Astrocyte (in vitro differentiated cells and primary cell): ENCODE data around the gene GNAQ. TPM values are rescaled to one million over a fixed set of nuclear protein-coding genes. Genes with fewer than 3 reads are reported as not detected.

Source experiments
- DNase-seq: peaks from one replicate; pipeline ENCODE4 v3.0.0-alpha.2; 2010; ENCODE audit warnings: low read depth
- FAIRE-seq: peaks from 2 replicates; lab custom pipeline; 2011; peaks lifted over from hg19 to GRCh38; lab: Jason Lieb, UNC
- H2AFZ ChIP-seq: 2 replicates; pipeline ENCODE4 v1.6.0; 2012; ENCODE audit warnings: low read depth, low read length, inconsistent platforms
- H3K27ac ChIP-seq: 2 replicates; pipeline ENCODE4 v1.5.1; 2011; ENCODE audit warnings: low read depth, low read length, inconsistent platforms
- H3K27me3 ChIP-seq: 2 replicates; pipeline ENCODE4 v1.6.0; 2011; ENCODE audit warnings: low read length, inconsistent platforms; ENCODE audit not compliant: insufficient read depth
- H3K36me3 ChIP-seq: 2 replicates; pipeline ENCODE4 v1.5.1; 2011; ENCODE audit warnings: low read length, inconsistent platforms; ENCODE audit not compliant: insufficient read depth
- H3K4me1 ChIP-seq: 2 replicates; pipeline ENCODE4 v1.5.1; 2011; ENCODE audit warnings: low read length, inconsistent platforms; ENCODE audit not compliant: insufficient read depth
- H3K4me2 ChIP-seq: 2 replicates; pipeline ENCODE4 v1.6.0; 2012; ENCODE audit warnings: low read length, inconsistent platforms
- H3K4me3 ChIP-seq: 2 replicates; pipeline ENCODE4 v1.5.1; 2011; ENCODE audit warnings: low read depth, mild to moderate bottlenecking, low read length, inconsistent platforms; ENCODE audit not compliant: insufficient read depth
- H3K79me2 ChIP-seq: 2 replicates; pipeline ENCODE4 v1.6.0; 2012; ENCODE audit warnings: mild to moderate bottlenecking, low read length, inconsistent platforms; ENCODE audit not compliant: insufficient read depth
- H3K9ac ChIP-seq: 2 replicates; pipeline ENCODE4 v1.6.0; 2012; ENCODE audit warnings: mild to moderate bottlenecking, low read length, inconsistent platforms
- H3K9me3 ChIP-seq: 2 replicates; pipeline ENCODE4 v1.5.1; 2012; ENCODE audit warnings: low read depth, mild to moderate bottlenecking, low read length, inconsistent platforms; ENCODE audit not compliant: insufficient read depth
- H4K20me1 ChIP-seq: 2 replicates; pipeline ENCODE4 v1.6.0; 2012; ENCODE audit warnings: low read length, inconsistent platforms; ENCODE audit not compliant: insufficient read depth
- H3K27ac Mint-ChIP-seq: one replicate; pipeline ENCODE4 v1.8.0; 2021; ENCODE audit warnings: mild to moderate bottlenecking, mixed read lengths; ENCODE audit not compliant: unreplicated experiment
- H3K27me3 Mint-ChIP-seq: one replicate; pipeline ENCODE4 v1.8.0; 2021; ENCODE audit warnings: low read depth, mixed read lengths; ENCODE audit not compliant: unreplicated experiment
- H3K36me3 Mint-ChIP-seq: one replicate; pipeline ENCODE4 v1.8.0; 2021; ENCODE audit warnings: low read depth, mixed read lengths; ENCODE audit not compliant: unreplicated experiment
- H3K4me1 Mint-ChIP-seq: one replicate; pipeline ENCODE4 v1.8.0; 2021; ENCODE audit warnings: low read depth, mixed read lengths; ENCODE audit not compliant: unreplicated experiment
- H3K4me3 Mint-ChIP-seq: one replicate; pipeline ENCODE4 v1.8.0; 2021; ENCODE audit warnings: mild to moderate bottlenecking, moderate library complexity, mixed read lengths; ENCODE audit not compliant: unreplicated experiment
- H3K9me3 Mint-ChIP-seq: one replicate; pipeline ENCODE4 v1.8.0; 2021; ENCODE audit warnings: mild to moderate bottlenecking, mixed read lengths; ENCODE audit not compliant: unreplicated experiment
- EZH2 ChIP-seq: IDR thresholded peaks from 2 replicates; pipeline ENCODE4 v1.6.1; 2012; ENCODE audit warnings: mild to moderate bottlenecking, low read length, inconsistent platforms; ENCODE audit not compliant: insufficient read depth
- total RNA-seq: library from RNA; stranded (reverse); gene quantifications from 2 replicates; pipeline ENCODE4 v1.2.1, GENCODE V29; 2021
- TF ChIP-seq, protein P1 (sequence below): IDR thresholded peaks from 2 replicates; pipeline ENCODE4 v1.5.1; 2011; ENCODE audit warnings: low read depth, mild to moderate bottlenecking, inconsistent platforms, low read length, moderate library complexity; ENCODE audit not compliant: insufficient read depth

Gene GNAQ
- total RNA-seq, 1 donor from 2014 or later: 74.9 TPM

DNA sequence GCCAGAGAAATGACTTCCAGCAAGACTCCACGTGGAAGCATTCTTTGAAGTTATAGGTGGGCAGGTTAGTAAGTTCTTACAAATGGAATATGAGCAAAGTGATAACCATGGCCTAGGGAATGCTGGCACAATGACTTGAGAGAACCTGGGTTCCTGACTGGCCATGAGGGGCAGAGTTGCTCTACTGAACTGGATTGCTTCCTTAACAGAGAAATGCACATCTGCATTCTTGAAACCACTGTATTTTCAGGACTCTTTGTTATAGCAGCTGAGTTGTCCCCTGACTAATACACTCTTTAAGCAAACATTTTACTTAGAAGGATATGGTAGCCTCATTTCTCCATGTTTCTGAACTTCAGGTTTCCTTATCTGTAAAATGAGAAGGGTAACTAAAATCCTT lies 275.2 kb downstream of the GNAQ start:
- Histone ChIP-seq H4K20me1 (no peaks in the 10 kb centered on the region), H3K27me3 (no peaks in the 10 kb centered on the region), H3K9ac (no peak overlapping the region), H2AFZ (no peak overlapping the region), H3K4me2 (no peak overlapping the region), H3K79me2 (no peaks in the 10 kb centered on the region), H3K4me3 (no peak overlapping the region), H3K36me3 (no peaks in the 10 kb centered on the region), H3K27ac (no peak overlapping the region), H3K9me3 (peaks cover 5% of the 10 kb centered on the region), H3K4me1 (peaks cover 12% of the 10 kb centered on the region)
- FAIRE-seq: no peak
- Mint-ChIP-seq H3K27me3 (no peaks in the 10 kb centered on the region), H3K4me1 (peaks cover 14% of the 10 kb centered on the region), H3K36me3 (peaks cover 18% of the 10 kb centered on the region), H3K27ac (no peak overlapping the region), H3K4me3 (no peak overlapping the region), H3K9me3 (peaks cover 4% of the 10 kb centered on the region)
- no peak for DNase-seq
- no peak for TF ChIP-seq EZH2
- TF ChIP-seq, protein P1, sequence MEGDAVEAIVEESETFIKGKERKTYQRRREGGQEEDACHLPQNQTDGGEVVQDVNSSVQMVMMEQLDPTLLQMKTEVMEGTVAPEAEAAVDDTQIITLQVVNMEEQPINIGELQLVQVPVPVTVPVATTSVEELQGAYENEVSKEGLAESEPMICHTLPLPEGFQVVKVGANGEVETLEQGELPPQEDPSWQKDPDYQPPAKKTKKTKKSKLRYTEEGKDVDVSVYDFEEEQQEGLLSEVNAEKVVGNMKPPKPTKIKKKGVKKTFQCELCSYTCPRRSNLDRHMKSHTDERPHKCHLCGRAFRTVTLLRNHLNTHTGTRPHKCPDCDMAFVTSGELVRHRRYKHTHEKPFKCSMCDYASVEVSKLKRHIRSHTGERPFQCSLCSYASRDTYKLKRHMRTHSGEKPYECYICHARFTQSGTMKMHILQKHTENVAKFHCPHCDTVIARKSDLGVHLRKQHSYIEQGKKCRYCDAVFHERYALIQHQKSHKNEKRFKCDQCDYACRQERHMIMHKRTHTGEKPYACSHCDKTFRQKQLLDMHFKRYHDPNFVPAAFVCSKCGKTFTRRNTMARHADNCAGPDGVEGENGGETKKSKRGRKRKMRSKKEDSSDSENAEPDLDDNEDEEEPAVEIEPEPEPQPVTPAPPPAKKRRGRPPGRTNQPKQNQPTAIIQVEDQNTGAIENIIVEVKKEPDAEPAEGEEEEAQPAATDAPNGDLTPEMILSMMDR: no peak

DNA sequence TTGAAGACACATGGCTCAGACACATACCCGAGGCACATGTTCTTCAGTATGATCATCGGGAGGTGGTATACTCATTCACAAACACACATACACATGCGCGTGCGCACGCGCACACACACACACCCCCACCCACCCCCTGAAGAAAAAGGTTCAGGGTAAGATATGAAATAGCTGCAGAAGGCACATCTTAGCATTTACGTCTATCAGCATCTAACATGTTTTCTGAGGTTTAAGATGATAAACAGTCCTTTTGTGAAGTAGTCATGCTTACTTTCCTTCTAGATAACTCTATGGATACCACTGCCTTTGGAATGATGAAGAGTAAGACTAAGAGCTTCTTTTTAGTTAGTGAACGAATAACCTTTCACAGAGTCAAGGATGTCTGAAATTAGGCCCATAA lies 278.4 kb downstream of the GNAQ start:
- Histone ChIP-seq H3K9me3 (peaks cover 5% of the 10 kb centered on the region), H3K79me2 (no peaks in the 10 kb centered on the region), H3K36me3 (no peaks in the 10 kb centered on the region), H3K4me1 (peaks cover 29% of the 10 kb centered on the region), H3K9ac (no peak overlapping the region), H3K4me3 (no peak overlapping the region), H2AFZ (no peak overlapping the region), H4K20me1 (no peaks in the 10 kb centered on the region), H3K4me2 (no peak overlapping the region), H3K27me3 (no peaks in the 10 kb centered on the region), H3K27ac (peak overlapping the region; percentile 25)
- Mint-ChIP-seq H3K36me3 (peaks cover 18% of the 10 kb centered on the region), H3K27me3 (no peaks in the 10 kb centered on the region), H3K4me1 (peaks cover 30% of the 10 kb centered on the region), H3K9me3 (peaks cover 4% of the 10 kb centered on the region), H3K27ac (peak overlapping the region; percentile 75), H3K4me3 (no peak overlapping the region)
- FAIRE-seq (no peak), DNase-seq (no peak)
- no peak for TF ChIP-seq EZH2
- TF ChIP-seq, protein P1: no peak

DNA sequence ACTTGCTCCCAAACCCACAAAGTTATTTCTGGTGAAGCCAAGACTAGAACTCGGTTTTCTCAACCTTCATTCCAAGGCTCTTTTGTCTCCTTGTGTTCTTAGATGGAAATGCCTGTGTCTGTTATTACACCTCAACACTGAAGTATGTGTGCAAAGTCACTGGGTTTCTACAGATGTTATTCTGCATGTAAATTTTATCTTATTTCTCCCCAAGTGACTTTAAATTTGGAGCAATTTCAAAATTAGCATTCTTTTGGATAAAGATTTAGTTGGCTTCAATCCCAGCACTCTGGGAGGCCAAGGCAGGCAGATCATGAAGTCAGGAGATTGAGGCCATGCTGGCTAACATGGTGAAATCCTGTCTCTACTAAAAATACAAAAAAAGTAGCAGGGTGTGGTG lies 279.1 kb downstream of the GNAQ start:
- no peak overlapping the region for H3K9ac ChIP-seq
- H3K79me2 ChIP-seq: no peaks in the 10 kb centered on the region
- TF ChIP-seq, protein P1: peak; percentile 9
- TF ChIP-seq EZH2: no peak
- peaks cover 5% of the 10 kb centered on the region for H3K9me3 ChIP-seq
- DNase-seq: peak; percentile 99
- no peaks in the 10 kb centered on the region for H4K20me1 ChIP-seq
- peaks cover 36% of the 10 kb centered on the region for H3K4me1 Mint-ChIP-seq
- peaks cover 30% of the 10 kb centered on the region for H3K4me1 ChIP-seq
- H3K27ac ChIP-seq: peak overlapping the region; percentile 51
- H3K4me3 ChIP-seq: no peak overlapping the region
- H3K36me3 ChIP-seq: no peaks in the 10 kb centered on the region
- H3K27ac Mint-ChIP-seq: peak overlapping the region; percentile 75
- H3K27me3 ChIP-seq: no peaks in the 10 kb centered on the region
- no peak overlapping the region for H2AFZ ChIP-seq
- H3K36me3 Mint-ChIP-seq: peaks cover 18% of the 10 kb centered on the region
- H3K9me3 Mint-ChIP-seq: peaks cover 4% of the 10 kb centered on the region
- no peak overlapping the region for H3K4me3 Mint-ChIP-seq
- H3K27me3 Mint-ChIP-seq: no peaks in the 10 kb centered on the region
- peak overlapping the region; percentile 24 for H3K4me2 ChIP-seq
- peak; percentile 98 for FAIRE-seq
